D721Med (cell line): Measurements from ENCODE around the gene SCNN1A.

Experiments
- DNase-seq: peaks from one replicate; pipeline ENCODE4 v3.0.0; 2011; ENCODE audit warnings: low spot score; ENCODE audit not compliant: insufficient read length
- FAIRE-seq: peaks from 2 replicates; lab custom pipeline; 2011; peaks lifted over from hg19 to GRCh38; lab: Jason Lieb, UNC
- CTCF ChIP-seq: IDR thresholded peaks from 2 replicates; pipeline ENCODE4 v1.5.1; 2012; ENCODE audit warnings: mild to moderate bottlenecking, control low read depth; ENCODE audit not compliant: insufficient read depth; ENCODE audit errors: missing control alignments

The SCNN1A gene

GRCh38 chr12:6317693-6318439 lies 57.5 kb downstream of the SCNN1A start:
- FAIRE-seq = no peak

GRCh38 chr12:6316921-6317692 lies 58.3 kb downstream of the SCNN1A start:
- FAIRE-seq (no peak), DNase-seq (no peak)
- TF ChIP-seq CTCF = no peak

More at GRCh38 chr12:6317693-6318439, 57.5 kb downstream of the SCNN1A start:
- no peak for TF ChIP-seq CTCF
- no peak for DNase-seq

GRCh38 chr12:6315704-6316597 lies 59.4 kb downstream of the SCNN1A start:
- FAIRE-seq = no peak
- DNase-seq = no peak
- no peak for TF ChIP-seq CTCF

GRCh38 chr12:6315184-6315583 lies 60.2 kb downstream of the SCNN1A start:
- no peak for DNase-seq
- TF ChIP-seq CTCF = no peak
- FAIRE-seq = no peak

- TF ChIP-seq CTCF = no peak
- FAIRE-seq (no peak), DNase-seq (no peak)
These were observed 60.6 kb downstream of the SCNN1A start for GRCh38 chr12:6314776-6315175.

GRCh38 chr12:6313326-6313940 lies 61.9 kb downstream of the SCNN1A start:
- TF ChIP-seq CTCF = no peak
- FAIRE-seq (no peak), DNase-seq (no peak)
